DOHH2 (cell line): ENCODE data around the gene TTC33.

Experiments
- H3F3A ChIP-seq: fragments of 200-600 bp; sonication (generic), shearing (Covaris generic); 2 replicates; pipeline ENCODE4 v1.6.0; 2016; ENCODE audit warnings: antibody characterized with exemption, mild to moderate bottlenecking; ENCODE audit not compliant: control insufficient read depth, insufficient read depth
- H3K27ac ChIP-seq: fragments of 200-600 bp; sonication (generic); 2 replicates; pipeline ENCODE4 v1.5.1; 2014; ENCODE audit warnings: low read depth, mild to moderate bottlenecking, low read length, moderate library complexity
- H3K27me3 ChIP-seq: fragments of 200-600 bp; sonication (generic); 2 replicates; pipeline ENCODE4 v1.6.1; 2014; ENCODE audit warnings: mild to moderate bottlenecking, low read length, mixed read lengths; ENCODE audit not compliant: control insufficient read depth
- H3K36me3 ChIP-seq: fragments of 200-600 bp; sonication (generic); 2 replicates; pipeline ENCODE4 v1.6.1; 2014; ENCODE audit warnings: mild to moderate bottlenecking, low read length, moderate library complexity, mixed read lengths; ENCODE audit not compliant: control insufficient read depth
- H3K4me1 ChIP-seq: fragments of 200-600 bp; sonication (generic); 2 replicates; pipeline ENCODE4 v1.6.1; 2014; ENCODE audit warnings: mild to moderate bottlenecking, low read length, mixed read lengths; ENCODE audit not compliant: control insufficient read depth
- H3K4me2 ChIP-seq: fragments of 200-600 bp; sonication (generic); 2 replicates; pipeline ENCODE4 v1.6.0; 2014; ENCODE audit warnings: mild to moderate bottlenecking, low read length, moderate library complexity
- H3K4me3 ChIP-seq: fragments of 200-600 bp; sonication (generic); 2 replicates; pipeline ENCODE4 v1.5.1; 2014; ENCODE audit warnings: mild to moderate bottlenecking, low read length, mixed read lengths
- H3K79me2 ChIP-seq: fragments of 200-600 bp; sonication (generic); 2 replicates; pipeline ENCODE4 v1.6.1; 2014; ENCODE audit warnings: mild to moderate bottlenecking, low read length, mixed read lengths; ENCODE audit not compliant: control insufficient read depth
- H3K9me2 ChIP-seq: fragments of 200-600 bp; sonication (generic); replicated peaks from 2 replicates; pipeline ENCODE4 v1.6.1; 2014; ENCODE audit warnings: mild to moderate bottlenecking, low read length, mixed read lengths; ENCODE audit not compliant: control insufficient read depth
- H3K9me3 ChIP-seq: fragments of 200-600 bp; sonication (generic); 2 replicates; pipeline ENCODE4 v1.6.1; 2014; ENCODE audit warnings: antibody characterized with exemption, low read length, mixed read lengths; ENCODE audit not compliant: control insufficient read depth, insufficient read depth
- H4K20me1 ChIP-seq: fragments of 200-600 bp; sonication (generic); 2 replicates; pipeline ENCODE4 v1.6.0; 2014; ENCODE audit warnings: low read depth, mild to moderate bottlenecking, antibody characterized with exemption, low read length, moderate library complexity; ENCODE audit not compliant: control insufficient read depth, insufficient read depth
- CTCF ChIP-seq: fragments of 200-600 bp; sonication (generic); IDR thresholded peaks from one replicate; pipeline ENCODE4 v1.5.1; 2014; ENCODE audit warnings: antibody characterized with exemption, mild to moderate bottlenecking, low read depth, low read length; ENCODE audit not compliant: poor library complexity, severe bottlenecking
- EZH2phosphoT487 ChIP-seq: fragments of 200-600 bp; sonication (generic); IDR thresholded peaks from 2 replicates; pipeline ENCODE4 v1.6.1; 2017; ENCODE audit warnings: borderline replicate concordance, mild to moderate bottlenecking, antibody characterized with exemption, low read length, moderate library complexity, mixed read lengths

The TTC33 gene

GRCh38 chr5:40755407-40756365 lies at the start of gene TTC33:
Gene TTC33 (minus strand): TSS chr5:40755961. CDS start chr5:40747018, 8,943 bp downstream.
- H3K27ac ChIP-seq = peak within 1 kb of the TSS; percentile 62
- TF ChIP-seq CTCF (peak; percentile 82), EZH2phosphoT487 (no peak)

GRCh38 chr5:40801771-40802562 lies 46.2 kb upstream of the TTC33 start:
- no peaks in the 10 kb centered on the region for H3K9me2 ChIP-seq
- H4K20me1 ChIP-seq = no peaks in the 10 kb centered on the region; the same call in 1 of the 2 replicates
- H3K27me3 ChIP-seq = no peaks in the 10 kb centered on the region
- H3K4me3 ChIP-seq = no peak overlapping the region
- H3K79me2 ChIP-seq = peaks cover 16% of the 10 kb centered on the region
- H3F3A ChIP-seq = peaks cover 4% of the 10 kb centered on the region; the same call in 1 of the 2 replicates
- peaks cover 11% of the 10 kb centered on the region for H3K4me1 ChIP-seq
- no peaks in the 10 kb centered on the region for H3K36me3 ChIP-seq
- H3K27ac ChIP-seq = no peak overlapping the region
- H3K4me2 ChIP-seq = no peak overlapping the region
- no peaks in the 10 kb centered on the region for H3K9me3 ChIP-seq
- TF ChIP-seq EZH2phosphoT487 = no peak
- no peak for TF ChIP-seq CTCF

More at GRCh38 chr5:40755407-40756365, at the start of gene TTC33:
- peak within 1 kb of the TSS; percentile 83 for H3K4me3 ChIP-seq
- H3K9me2 ChIP-seq = no peaks in the 10 kb centered on the region
- peak within 1 kb of the TSS; percentile 78 for H3K4me2 ChIP-seq
- peaks cover 20% of the 10 kb centered on the region for H3K4me1 ChIP-seq
- H3K79me2 ChIP-seq = peaks cover 49% of the 10 kb centered on the region
- no peaks in the 10 kb centered on the region for H3K9me3 ChIP-seq
- H3K27me3 ChIP-seq = no peaks in the 10 kb centered on the region
- peaks cover 14% of the 10 kb centered on the region; the same call in 1 of the 2 replicates for H3F3A ChIP-seq
- no peaks in the 10 kb centered on the region for H3K36me3 ChIP-seq
- peaks cover 4% of the 10 kb centered on the region; the same call in 1 of the 2 replicates for H4K20me1 ChIP-seq

GRCh38 chr5:40799258-40799657 lies 43.5 kb upstream of the TTC33 start:
- peak overlapping the region; percentile 83 for H3K4me2 ChIP-seq
- no peaks in the 10 kb centered on the region for H3K9me3 ChIP-seq
- no peaks in the 10 kb centered on the region for H3K27me3 ChIP-seq
- no peaks in the 10 kb centered on the region for H3K9me2 ChIP-seq
- peaks cover 14% of the 10 kb centered on the region for H3K36me3 ChIP-seq
- H3F3A ChIP-seq = peaks cover 6% of the 10 kb centered on the region; the same call in 1 of the 2 replicates
- H3K4me3 ChIP-seq = peak overlapping the region; percentile 99
- H4K20me1 ChIP-seq = peaks cover 8% of the 10 kb centered on the region; the same call in 1 of the 2 replicates
- TF ChIP-seq CTCF (no peak), EZH2phosphoT487 (no peak)
- H3K4me1 ChIP-seq = peaks cover 18% of the 10 kb centered on the region
- no peak overlapping the region for H3K27ac ChIP-seq
- peaks cover 43% of the 10 kb centered on the region for H3K79me2 ChIP-seq
